Fibroblast of villous mesenchyme (primary cell): ENCODE data around the gene ACAN. TPM values are rescaled to one million over a fixed set of nuclear protein-coding genes. Genes with fewer than 3 reads are reported as not detected.

Source experiments
- DNase-seq: peaks from one replicate; pipeline ENCODE4 v3.0.0-alpha.2; 2010; ENCODE audit warnings: low read depth
- H3K4me3 ChIP-seq: 2 replicates; pipeline ENCODE4 v1.5.1; 2011; ENCODE audit warnings: low read depth, mild to moderate bottlenecking, low read length
- CTCF ChIP-seq: IDR thresholded peaks from 2 replicates; pipeline ENCODE4 v1.5.1; 2012; ENCODE audit warnings: low read depth, mild to moderate bottlenecking, low read length; ENCODE audit not compliant: insufficient read depth
- total RNA-seq: library from RNA; depleted of rRNA; stranded (reverse); fragments of >200 nt; gene quantifications from 2 replicates; pipeline ENCODE4 v1.2.3, GENCODE V29; 2012

The ACAN gene
- total RNA-seq, 1 donor: not detected

- no peak overlapping the region for H3K4me3 ChIP-seq
- DNase-seq: peak; percentile 53
- no peak for TF ChIP-seq CTCF
These were observed 97.2 kb downstream of the ACAN start for GRCh38 chr15:88900309-88900981.

DNA sequence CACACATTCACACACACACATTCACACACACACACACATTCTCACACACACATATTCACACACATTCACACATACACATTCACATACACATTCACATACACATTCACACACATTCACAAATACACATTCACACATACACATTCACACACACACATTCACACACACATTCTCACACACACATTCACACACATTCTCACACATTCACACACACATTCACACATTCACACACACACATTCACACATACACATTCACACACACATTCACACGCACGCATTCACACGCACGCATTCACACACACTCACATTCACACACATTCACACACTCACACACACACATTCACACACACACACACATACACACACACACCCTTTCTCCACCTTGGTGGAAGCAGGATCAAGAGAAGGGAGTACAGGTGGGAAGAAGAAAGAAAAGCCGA is 97.8 kb downstream of the ACAN start:
- no peak for DNase-seq
- no peak overlapping the region for H3K4me3 ChIP-seq
- TF ChIP-seq CTCF: no peak

DNA sequence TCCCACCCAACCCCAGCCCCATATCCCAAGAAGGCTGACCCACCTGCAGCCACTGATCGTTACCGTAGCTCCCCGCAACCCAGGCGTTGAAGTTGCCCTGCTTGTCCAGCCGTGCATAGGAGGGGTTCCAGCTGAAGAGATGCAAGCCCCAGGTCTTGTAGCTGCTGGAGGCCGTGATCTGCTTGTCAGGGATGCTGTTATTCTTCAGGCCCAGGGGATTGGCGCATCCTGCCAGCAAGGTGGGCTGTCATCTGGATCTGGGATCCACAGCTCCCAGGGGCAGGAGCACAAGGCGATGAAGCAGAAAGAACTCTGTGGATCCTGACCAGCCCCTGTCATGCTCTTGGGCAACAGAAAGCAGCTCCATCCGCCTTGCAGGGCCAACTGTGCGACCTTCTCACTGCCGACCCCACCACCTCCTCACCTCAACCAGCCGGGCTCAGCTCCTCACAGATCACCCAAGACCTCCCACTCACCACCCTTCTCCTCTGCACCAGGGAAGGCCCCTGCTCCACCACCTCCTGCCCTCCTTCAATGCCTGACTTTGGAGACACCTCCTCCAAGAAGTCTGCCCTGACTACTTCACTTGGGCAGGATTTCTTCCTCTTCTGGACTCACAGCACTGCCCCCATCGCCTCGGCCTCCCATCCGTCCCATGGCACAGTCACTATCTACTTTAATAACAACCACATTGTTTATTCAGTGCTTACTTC is 98.4 kb downstream of the ACAN start:
- no peak overlapping the region for H3K4me3 ChIP-seq
- TF ChIP-seq CTCF: no peak
- no peak for DNase-seq

- DNase-seq: no peak
- no peak for TF ChIP-seq CTCF
- no peak overlapping the region for H3K4me3 ChIP-seq
These were observed 99.1 kb downstream of the ACAN start for GRCh38 chr15:88902221-88902835.

DNA sequence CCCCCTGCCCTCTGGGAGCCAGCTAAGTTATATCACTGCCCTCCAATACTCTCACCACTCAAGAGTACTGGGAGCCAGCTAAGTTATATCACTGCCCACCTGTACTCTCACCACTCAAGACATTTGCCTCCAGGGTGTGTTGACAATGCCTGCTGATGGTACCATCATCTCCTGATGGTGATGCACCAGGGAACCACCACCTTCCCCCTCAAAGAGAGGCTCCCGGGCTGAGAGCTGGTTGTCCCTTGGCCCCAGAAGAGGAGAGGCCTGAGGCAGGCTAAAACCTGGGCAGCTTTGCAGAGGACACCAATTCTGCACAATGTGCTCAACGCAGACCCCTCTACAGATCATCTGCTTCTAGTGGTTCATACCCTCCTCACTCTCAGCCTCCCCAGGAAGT is 99.6 kb downstream of the ACAN start:
- H3K4me3 ChIP-seq: no peak overlapping the region
- no peak for DNase-seq
- no peak for TF ChIP-seq CTCF

DNA sequence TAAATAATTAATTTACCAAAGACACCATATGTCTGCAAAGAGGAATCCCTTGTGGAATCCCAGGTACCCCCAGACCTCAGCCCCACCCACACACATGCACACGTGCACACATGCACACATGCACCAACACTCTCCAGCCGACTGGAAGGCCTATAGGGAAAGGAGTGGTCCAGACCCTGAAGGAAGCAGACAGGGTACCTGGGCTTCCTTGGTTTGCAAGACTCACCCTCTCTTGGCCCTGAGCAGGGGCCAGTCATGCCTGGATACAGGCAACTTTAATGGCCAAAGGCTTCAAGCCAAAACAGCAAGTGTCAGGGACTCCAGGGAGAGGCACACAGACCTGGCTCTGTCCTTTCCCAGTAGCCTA is 101.0 kb downstream of the ACAN start:
- TF ChIP-seq CTCF: no peak
- DNase-seq: no peak
- no peak overlapping the region for H3K4me3 ChIP-seq
